ENCODE measurements around the gene YLPM1.
A peak's percentile ranks its signal among the peaks of the same experiment; 100 is the strongest.

Gene YLPM1

GRCh38 chr14:74846168-74846567 is 83.1 kb downstream of the YLPM1 start:
- no peak overlapping the region for H3K4me3 ChIP-seq (ENCODE audit: low read depth, low read length)

GRCh38 chr14:74846968-74847665 is 84.0 kb downstream of the YLPM1 start:
- Histone ChIP-seq H3K36me3 (no peaks in the 10 kb centered on the region), H3K27ac (no peak overlapping the region), H3K27me3 (ENCODE audit: insufficient read depth, low read depth, severe bottlenecking) (no peaks in the 10 kb centered on the region), H3K4me3 (ENCODE audit: low read depth, low read length) (no peak overlapping the region), H3K9me3 (ENCODE audit: severe bottlenecking) (no peaks in the 10 kb centered on the region)
- no peak for TF ChIP-seq CTCF (IDR thresholded peaks at IDR 0.05; ENCODE audit: low read depth, low read length)
- DNase-seq, result no peak

More at GRCh38 chr14:74846168-74846567, 83.1 kb downstream of the YLPM1 start:
- Histone ChIP-seq H3K36me3 (no peaks in the 10 kb centered on the region; the same call in 1 of the 2 replicates), H3K27ac (no peak overlapping the region), H3K27me3 (ENCODE audit: insufficient read depth, low read depth, severe bottlenecking) (no peaks in the 10 kb centered on the region), H3K9me3 (ENCODE audit: severe bottlenecking) (no peaks in the 10 kb centered on the region)
- peak; percentile 24 for DNase-seq
- TF ChIP-seq CTCF (IDR thresholded peaks at IDR 0.05; ENCODE audit: low read depth, low read length), result no peak

GRCh38 chr14:74848768-74849167 is 85.7 kb downstream of the YLPM1 start:
- Histone ChIP-seq H3K4me3 (ENCODE audit: low read depth, low read length) (no peak overlapping the region), H3K36me3 (no peaks in the 10 kb centered on the region), H3K27ac (no peak overlapping the region), H3K9me3 (ENCODE audit: severe bottlenecking) (no peaks in the 10 kb centered on the region), H3K27me3 (ENCODE audit: insufficient read depth, low read depth, severe bottlenecking) (no peaks in the 10 kb centered on the region)
- DNase-seq, result no peak
- no peak for TF ChIP-seq CTCF (IDR thresholded peaks at IDR 0.05; ENCODE audit: low read depth, low read length)

- Histone ChIP-seq H3K27ac (no peak overlapping the region), H3K27me3 (ENCODE audit: insufficient read depth, low read depth, severe bottlenecking) (no peaks in the 10 kb centered on the region)
These were observed 89.9 kb downstream of the YLPM1 start for GRCh38 chr14:74852922-74853530.

GRCh38 chr14:74853581-74853980 is 90.5 kb downstream of the YLPM1 start:
- TF ChIP-seq CTCF (IDR thresholded peaks at IDR 0.05; ENCODE audit: low read depth, low read length), result no peak
- H3K36me3 ChIP-seq, result no peaks in the 10 kb centered on the region
- H3K9me3 ChIP-seq (ENCODE audit: severe bottlenecking), result no peaks in the 10 kb centered on the region
- H3K27me3 ChIP-seq (ENCODE audit: insufficient read depth, low read depth, severe bottlenecking), result no peaks in the 10 kb centered on the region
- no peak for DNase-seq
- no peak overlapping the region for H3K4me3 ChIP-seq (ENCODE audit: low read depth, low read length)
- no peak overlapping the region for H3K27ac ChIP-seq

More at GRCh38 chr14:74852922-74853530, 89.9 kb downstream of the YLPM1 start:
- no peaks in the 10 kb centered on the region for H3K36me3 ChIP-seq
- no peak for TF ChIP-seq CTCF (IDR thresholded peaks at IDR 0.05; ENCODE audit: low read depth, low read length)
- DNase-seq, result no peak
- H3K9me3 ChIP-seq (ENCODE audit: severe bottlenecking), result no peaks in the 10 kb centered on the region
- no peak overlapping the region for H3K4me3 ChIP-seq (ENCODE audit: low read depth, low read length)
